22Rv1 (cell line): ENCODE measurements around the gene RFTN2.
"Not testable (repeated sequence)": the region's sequence is repeated elsewhere in the genome, so short reads cannot be mapped to it uniquely, and the experiment has no call there.

Source experiments
- H3K27ac ChIP-seq: fragments of 450-650 bp; 2 replicates; pipeline ENCODE4 v1.5.1; 2017
- CTCF ChIP-seq: fragments of 450-650 bp; IDR thresholded peaks from 2 replicates; pipeline ENCODE4 v1.5.1; 2017; ENCODE audit warnings: mild to moderate bottlenecking
- ZFX ChIP-seq: fragments of 450-650 bp; IDR thresholded peaks from 2 replicates; pipeline ENCODE4 v1.6.1; 2017; ENCODE audit warnings: antibody characterized with exemption, borderline replicate concordance

The RFTN2 gene

GRCh38 chr2:197707316-197708213 is 32.2 kb upstream of the RFTN2 start:
- TF ChIP-seq ZFX (no peak), CTCF (peak; percentile 80)
- peak overlapping the region; percentile 74 for H3K27ac ChIP-seq

- H3K27ac ChIP-seq: peak overlapping the region; percentile 74
- TF ChIP-seq CTCF (no peak), ZFX (no peak)
These were observed 31.4 kb upstream of the RFTN2 start for GRCh38 chr2:197706839-197707207.

GRCh38 chr2:197705912-197706838 is 30.8 kb upstream of the RFTN2 start:
- peak overlapping the region; percentile 74 for H3K27ac ChIP-seq
- TF ChIP-seq ZFX: no peak
- TF ChIP-seq CTCF: no peak

GRCh38 chr2:197705121-197705911 is 29.9 kb upstream of the RFTN2 start, which contains the start of gene MARS2:
MARS2 (plus strand) TSS chr2:197705369; CDS start chr2:197705406, 37 bp downstream.
- peak within 1 kb of the TSS; percentile 74 for H3K27ac ChIP-seq
- TF ChIP-seq ZFX: no peak
- TF ChIP-seq CTCF: no peak

GRCh38 chr2:197704434-197705120 is 29.2 kb upstream of the RFTN2 start:
- TF ChIP-seq ZFX (no peak), CTCF (no peak)
- H3K27ac ChIP-seq: peak overlapping the region; percentile 74

- TF ChIP-seq ZFX (no peak), CTCF (no peak)
- H3K27ac ChIP-seq: no peak overlapping the region
These were observed 25.6 kb upstream of the RFTN2 start for GRCh38 chr2:197700960-197701359.

GRCh38 chr2:197699724-197700123 is 24.3 kb upstream of the RFTN2 start:
- not testable (repeated sequence) for H3K27ac ChIP-seq

GRCh38 chr2:197696571-197696970 is 21.2 kb upstream of the RFTN2 start:
- H3K27ac ChIP-seq: not testable (repeated sequence)

- not testable (repeated sequence) for H3K27ac ChIP-seq
These were observed 20.6 kb upstream of the RFTN2 start for GRCh38 chr2:197695971-197696370.

- not testable (repeated sequence) for H3K27ac ChIP-seq
These were observed 19.8 kb upstream of the RFTN2 start for GRCh38 chr2:197695206-197695605.
